Left renal cortex interstitium (tissue), 4 donors: ENCODE data around the gene SOCS2. TPM values are rescaled to one million over a fixed set of nuclear protein-coding genes. Genes with fewer than 3 reads are reported as not detected.
A peak's percentile ranks its signal among the peaks of the same experiment; 100 is the strongest.
"Not testable (repeated sequence)": the region's sequence is repeated elsewhere in the genome, so short reads cannot be mapped to it uniquely, and the experiment has no call there.

Experiments used
- DNase-seq, 4 donors: peaks; one replicate each; pipeline ENCODE4 v3.0.0-alpha.2; 2013; ENCODE audit warnings: low read depth in 4 of 4, low spot score in 2 of 4, missing footprints in 1 of 4
- polyA plus RNA-seq, 4 donors: library from polyadenylated mRNA; unstranded; fragments of 120-200 nt; gene quantifications; one replicate each; pipeline ENCODE4 v1.2.1, GENCODE V29; 2013; ENCODE audit not compliant: insufficient read length in 4 of 4

Gene SOCS2, protein sequence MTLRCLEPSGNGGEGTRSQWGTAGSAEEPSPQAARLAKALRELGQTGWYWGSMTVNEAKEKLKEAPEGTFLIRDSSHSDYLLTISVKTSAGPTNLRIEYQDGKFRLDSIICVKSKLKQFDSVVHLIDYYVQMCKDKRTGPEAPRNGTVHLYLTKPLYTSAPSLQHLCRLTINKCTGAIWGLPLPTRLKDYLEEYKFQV
- 10 to 100 TPM; 31.8 to 42.3 (median 33.3) TPM for polyA plus RNA-seq

DNA sequence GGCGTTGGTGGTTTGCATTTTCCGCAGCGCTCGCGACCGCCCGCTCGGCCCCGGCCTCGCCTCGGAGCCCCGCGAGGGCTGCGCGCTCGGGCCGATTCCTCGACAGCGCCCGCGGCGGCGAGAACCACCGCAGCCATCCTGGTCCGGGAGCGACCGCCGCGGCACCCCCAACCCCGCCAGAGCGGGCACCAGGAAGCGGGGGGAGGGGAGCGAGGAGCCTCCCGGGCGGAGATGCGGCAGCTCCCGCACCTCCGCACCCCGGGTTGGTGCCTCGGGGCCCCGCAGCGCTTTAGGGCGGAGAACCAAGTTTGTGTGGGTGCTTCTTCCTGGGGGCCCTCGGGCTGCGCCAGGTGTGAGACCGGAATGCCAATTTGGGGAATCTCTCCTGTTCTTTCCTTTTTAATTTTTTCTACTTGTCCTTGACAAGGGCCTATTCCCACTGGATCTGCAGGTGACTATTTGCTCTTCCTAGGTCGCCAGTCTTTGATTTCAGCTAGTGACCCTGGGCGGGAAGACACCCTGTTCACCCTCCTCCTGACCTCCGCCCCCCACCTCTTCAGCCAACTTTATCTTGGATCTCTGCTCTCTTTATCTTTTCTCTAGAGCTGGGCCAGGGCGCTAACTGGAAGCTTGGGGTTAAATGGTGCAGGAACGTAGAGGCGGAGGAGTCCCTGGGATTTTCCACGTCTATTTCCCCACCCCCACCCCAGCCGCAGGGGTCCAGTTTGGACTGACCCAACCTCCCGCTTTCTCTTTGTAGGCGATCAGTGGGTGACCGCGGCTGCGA lies at the start of gene SOCS2:
Gene SOCS2 (plus strand): TSS at position 751 of the 787 bp plus-strand sequence. CDS start 223 bp downstream, outside the sequence.
- DNase-seq, result no peak

DNA sequence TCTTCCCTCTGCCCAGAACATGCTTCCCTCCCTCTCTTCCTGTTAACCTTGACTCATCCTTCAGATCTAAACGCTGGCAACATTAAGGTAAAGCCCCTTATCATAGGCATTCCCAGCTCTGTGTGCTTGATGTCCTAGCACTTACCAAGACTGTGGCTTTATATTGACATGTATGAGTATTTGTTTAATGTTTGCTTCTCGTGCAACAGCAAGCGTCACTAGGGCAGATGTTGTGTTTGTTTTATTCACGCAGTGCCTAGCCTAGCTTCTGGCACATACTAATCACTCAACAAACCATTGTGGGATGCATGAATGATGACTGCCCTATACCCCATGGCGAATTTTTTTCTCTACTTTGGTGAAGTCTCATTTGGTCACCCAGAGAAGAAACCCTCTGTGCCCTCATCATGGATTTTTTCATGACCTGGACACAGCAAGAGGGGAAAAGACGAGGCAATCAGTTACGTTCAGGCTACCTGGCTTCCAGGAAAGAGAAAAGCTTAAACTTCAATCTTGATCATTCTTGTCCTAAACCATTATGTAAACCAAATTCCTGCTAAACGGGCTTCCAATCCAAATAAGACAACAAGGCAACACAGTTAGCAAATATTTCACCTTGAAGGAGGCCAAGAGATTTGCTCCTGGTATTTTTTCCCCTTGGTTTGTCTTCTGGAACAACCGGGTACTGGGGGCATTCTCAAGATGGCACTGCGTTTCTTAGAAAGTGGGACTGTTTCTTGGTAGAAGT lies 47.9 kb upstream of the SOCS2 start:
- DNase-seq, result no peak

DNA sequence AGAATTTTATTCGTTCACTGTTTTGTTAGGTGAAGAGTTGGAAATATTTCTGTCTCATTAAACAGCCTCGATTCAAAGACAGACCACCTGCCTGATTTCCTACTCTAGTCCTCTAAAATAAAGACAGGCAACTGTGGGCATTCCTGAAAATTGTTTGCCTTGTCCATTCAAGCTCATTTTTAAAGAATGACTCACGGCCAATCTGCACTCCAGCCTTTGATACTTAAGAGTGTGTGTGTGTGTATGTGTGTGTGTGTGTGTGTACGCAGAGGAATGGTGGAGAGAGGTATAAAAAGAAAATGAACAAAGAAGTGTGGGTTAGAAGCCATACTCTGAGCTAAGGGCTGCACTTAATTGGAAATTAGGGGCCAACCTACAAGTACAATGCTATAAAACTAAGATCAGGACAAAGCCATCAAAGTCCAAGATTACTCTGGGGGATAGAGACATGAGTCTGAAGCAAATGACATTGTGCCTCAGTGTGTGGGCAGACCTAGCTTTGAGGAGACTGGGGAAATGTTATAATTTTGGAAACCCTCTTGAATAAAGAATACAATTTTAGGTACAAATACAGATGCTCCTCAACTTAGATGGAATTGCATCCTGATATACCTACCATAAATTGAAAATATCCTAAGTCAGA lies 45.6 kb upstream of the SOCS2 start:
- no peak for DNase-seq

DNA sequence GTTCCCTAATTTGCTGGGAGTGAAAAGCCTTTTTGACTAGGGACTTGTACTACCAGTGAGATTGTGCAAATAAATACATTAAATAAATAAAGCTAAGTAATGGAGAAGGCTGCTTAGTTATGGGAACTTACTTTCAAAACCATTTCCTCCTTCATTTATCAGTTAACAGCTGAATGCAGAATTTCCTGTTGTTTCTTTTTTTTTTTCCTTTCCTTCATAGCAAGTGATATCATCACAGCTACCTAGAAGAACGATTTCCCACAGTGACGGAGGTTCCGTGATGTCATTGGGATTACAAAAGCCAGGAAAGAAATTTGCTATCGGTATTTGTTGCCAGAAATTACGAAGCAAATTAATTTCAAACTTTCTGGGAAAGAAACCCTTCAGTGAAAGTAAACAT lies 42.1 kb upstream of the SOCS2 start:
- DNase-seq, result no peak

DNA sequence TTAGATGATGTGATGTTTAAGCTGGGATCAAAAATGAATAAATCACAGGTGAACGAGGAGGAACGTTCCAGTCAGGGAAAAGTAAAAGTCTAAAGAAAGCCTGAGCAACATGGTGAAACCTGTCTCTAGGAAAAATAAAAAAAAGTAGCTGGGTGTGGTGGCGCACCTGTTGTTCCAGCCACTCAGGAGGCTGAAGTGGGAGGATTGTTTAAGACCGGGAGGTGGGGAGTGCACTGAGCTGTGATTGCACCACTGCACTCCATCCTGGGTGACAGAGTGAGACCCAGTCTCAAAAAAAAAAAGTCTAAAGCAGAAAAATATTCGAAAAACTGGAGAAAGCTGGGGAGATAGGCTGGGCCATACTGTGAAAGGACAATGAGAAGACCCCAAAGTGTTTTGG lies 39.2 kb upstream of the SOCS2 start:
- DNase-seq, result no peak

DNA sequence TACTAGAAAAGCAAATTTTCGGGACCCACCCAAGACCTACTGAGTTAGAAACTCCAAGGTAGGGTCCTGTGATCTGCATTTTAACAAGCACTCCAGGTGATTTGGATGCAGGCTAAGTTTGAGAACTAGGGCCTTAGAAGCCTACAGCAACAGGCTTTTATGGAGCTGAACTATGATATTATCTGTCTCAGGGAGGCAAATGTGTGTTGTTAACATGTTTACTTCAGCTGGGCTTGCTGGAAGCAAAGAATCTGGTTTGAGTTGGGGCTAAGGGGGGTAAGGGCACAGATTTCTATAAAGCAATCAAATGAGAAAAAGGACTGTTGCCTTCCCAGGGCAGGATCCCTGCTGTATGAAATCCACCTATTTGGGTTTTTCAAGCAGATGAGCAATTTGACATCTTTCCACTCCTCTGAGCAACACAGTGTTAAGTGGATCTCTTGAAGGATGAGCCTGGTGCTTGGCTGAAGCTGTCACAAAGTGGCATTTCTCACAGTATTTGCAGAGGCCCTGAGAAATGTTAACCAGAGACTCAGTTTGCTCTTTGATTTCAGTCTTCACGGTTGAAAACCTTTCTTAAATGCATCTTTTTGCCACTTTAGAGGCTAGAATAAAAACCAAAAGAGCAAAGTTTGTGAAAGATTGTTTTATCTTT lies 36.2 kb upstream of the SOCS2 start:
- DNase-seq, result no peak

DNA sequence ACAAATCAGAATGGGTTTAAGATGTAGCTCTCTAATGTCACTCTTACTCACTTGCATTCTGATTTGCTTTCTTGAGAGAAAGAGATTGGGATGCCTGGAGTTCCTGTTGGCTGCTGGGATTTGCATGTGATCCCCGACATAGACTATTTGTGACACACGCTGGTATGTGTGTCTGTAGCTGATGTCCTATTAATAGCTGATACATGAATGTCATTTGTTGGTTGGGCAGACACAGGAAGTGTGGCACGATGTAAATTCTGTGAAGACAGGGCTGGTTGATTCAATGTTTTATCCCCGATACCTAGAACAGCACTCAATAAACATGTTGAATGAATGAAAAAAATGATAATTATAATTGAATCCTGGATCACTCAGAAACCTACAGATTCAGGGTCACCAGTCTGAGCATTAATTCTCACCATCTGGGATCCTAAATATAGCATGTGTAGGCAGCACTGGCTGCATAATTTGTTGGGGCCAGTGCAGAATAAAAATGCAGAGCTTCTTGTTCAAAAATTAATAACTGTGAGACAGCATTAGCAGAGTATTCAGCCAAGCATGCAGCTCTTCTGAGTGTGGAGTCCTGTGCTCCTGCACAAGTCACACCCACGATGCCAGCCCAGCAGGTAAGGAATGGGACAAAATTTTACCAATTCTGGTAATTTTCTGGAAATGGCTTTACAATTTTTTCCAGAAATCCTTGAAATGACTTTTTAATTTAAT lies 35.5 kb upstream of the SOCS2 start:
- DNase-seq, result no peak

DNA sequence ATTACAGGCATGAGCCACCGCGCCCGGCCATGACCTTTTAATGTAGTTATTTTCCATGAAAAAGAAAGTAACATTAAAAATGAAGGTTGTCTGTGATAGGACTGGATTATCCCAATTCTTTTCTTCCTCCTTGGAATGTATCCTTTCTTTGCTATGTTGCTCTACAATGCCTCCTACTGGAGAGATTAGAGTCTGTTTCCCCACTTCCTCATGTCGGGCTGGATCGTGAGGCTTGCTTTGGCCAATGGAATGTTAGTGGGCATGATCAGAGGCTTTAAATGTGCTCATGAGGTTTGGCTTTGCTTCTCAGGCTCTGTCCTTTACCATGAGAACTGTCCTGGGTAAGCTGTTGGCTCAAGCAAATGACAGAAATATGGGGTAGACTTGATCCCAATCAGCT lies 34.7 kb upstream of the SOCS2 start:
- DNase-seq, result no peak

DNA sequence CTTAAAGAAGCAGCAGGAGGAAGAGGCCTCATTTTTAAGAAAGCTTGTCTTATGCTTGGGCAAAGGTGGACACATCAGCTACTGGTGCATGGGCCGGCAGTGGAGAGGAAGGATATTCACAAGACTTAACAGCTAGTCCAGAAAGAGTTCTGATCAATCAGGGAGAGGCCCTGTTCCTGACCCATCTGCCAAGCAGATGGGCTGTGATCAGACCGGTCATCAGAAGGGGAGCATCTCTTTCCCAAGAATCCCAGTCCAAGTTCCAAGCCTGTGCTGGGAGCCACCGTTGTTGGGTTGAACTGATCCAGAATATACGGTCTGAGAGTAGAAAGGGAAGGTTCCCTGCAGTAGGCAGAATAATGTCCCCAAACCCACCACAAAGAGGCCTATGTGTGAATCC lies 32.7 kb upstream of the SOCS2 start:
- DNase-seq, result no peak

DNA sequence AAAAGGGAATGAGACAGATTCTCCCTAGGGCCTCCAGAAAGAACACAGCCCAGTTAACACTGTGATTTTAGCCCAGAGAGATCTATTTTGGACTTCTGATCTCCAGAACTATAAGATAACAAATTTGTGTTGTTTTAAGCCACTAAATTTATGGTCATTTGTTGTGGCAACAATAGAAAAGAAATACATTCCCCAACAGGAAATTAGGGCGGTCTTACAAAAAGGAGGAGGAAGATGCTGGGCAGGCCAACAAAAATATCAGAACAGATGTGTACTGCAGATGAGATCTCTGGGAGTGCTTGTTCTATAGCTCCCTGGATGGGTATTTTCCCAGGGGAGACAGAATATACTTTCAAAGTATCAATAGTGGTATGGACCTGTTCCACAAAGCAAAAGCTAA lies 32.0 kb upstream of the SOCS2 start:
- peak in 1 of 4 donors; percentile 31 for DNase-seq

DNA sequence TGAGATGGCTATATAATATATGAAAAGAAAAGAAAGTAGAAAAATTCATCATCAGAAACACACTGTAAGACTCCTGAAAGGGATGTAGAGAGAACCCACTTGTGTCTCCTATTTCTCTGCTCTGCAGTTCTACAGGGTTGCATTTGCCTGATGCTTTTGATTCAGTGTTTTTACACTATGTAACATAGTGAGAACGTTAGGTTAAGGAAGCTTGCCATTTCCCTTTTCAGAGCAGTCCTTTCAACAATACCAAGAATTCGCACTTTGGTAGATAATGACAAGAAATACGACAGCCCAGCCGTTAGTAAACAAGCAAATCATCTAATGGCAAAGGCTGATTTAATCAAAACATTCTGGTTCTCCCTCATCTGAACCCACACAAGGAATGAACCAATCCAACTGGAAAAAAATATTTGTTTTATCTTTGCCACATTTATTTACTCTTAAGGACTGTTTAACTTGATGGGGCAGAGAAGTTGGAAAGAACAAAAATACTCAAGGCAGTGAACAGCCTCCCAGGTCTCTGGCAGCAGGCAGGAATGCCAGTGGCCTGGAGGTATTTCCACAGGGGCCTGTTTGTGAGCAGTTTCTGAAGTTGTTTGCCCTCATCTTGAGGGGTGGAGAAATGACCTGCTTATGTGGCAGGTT lies 30.8 kb upstream of the SOCS2 start:
- DNase-seq, result no peak

DNA sequence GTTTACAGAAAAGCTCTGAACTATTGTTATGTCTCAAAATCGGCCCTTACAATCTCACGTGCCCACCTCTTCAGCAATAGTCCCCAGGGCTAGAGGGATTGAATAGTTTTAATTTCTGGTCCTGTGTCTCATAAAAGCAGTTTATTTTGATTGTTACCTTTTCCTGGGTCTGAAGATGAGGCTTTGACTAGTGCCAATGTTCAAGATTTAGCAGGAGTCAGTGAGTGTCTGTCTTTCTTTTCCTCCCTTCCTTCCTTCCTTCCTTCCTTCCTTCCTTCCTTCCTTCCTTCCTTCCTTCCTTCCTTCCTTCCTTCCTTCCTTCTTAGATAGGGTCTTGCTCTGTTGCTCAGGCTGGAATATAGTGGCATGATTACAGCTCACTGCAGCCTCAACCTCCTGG lies 24.7 kb upstream of the SOCS2 start:
- DNase-seq, result no peak

DNA sequence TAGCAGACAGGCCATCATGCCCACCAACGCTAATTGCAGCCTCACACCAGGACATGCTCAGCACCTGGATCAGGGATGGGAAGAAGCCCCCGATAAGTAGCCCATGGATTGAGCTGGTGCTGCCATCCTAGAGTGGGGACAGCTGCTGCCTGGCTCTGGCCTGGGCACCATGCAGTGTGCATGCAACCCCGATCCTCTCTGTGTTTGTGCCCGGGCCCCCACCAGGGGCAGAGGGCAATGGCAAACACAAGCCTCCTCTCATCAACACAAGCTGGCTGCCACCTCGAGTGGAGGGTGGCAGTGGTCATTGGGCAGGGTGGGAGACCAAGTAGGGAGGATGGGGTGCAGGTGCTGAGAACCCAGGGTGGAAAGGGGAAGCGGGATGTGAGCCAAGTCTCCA lies 23.3 kb upstream of the SOCS2 start:
- no peak for DNase-seq

DNA sequence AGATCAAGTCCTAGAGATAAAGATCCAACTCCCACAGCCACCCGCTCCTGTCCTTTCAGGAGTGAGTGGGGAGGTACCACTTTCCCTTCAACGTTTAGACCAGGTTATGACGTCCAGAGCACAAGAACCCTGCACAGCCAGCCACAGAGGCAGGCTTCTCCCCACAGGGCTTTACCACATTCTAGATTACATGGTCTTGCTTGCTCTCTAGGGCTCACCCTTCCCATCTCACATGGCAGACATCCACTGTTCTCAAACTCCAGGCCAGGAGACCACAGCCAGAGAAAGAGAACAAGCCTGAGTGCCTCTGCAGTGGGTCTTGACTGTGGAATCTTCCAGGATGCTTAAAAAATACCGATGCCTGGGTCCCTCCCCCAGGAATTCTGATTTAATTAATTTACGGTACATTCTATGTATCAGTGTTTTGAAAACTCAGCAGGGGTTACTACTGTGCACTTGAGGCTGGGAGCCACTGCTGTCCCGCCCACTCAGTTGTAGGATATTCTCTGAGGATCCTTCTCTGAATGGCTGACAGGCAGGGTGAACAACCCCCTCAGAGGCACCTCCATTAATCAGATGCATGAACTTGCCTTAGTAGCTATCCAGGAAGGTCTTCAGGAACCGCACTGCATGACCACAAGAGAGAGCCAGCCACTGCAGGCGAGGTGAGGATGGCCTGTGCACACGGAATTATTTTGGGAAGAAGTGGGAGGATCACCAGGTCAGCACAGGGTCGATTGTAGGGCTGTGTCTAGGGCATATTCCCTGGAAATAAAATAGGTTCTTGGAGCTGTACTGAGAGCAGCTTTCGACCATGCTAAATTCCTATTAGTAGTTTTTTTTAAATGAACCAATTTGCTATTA lies 21.5 kb upstream of the SOCS2 start:
- DNase-seq, result no peak

DNA sequence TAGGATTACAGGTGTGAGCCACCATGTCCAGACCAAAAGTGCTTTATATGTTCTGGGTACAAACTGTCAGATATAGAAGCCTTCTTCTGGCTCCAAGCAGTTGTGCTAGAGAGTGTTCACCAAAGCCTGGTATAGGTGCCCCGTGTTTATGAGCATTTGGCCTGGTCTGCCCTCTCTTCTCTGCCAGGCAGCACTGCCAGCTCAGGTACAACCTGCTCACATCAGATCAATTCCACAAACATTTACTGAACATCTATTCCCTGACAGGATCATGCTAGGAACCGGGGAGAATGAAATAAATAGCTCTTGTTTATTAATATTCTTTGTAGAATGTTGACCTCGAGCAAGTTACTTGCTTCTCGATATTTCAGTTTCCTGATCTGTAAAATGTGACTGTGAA lies 20.0 kb upstream of the SOCS2 start:
- no peak for DNase-seq

DNA sequence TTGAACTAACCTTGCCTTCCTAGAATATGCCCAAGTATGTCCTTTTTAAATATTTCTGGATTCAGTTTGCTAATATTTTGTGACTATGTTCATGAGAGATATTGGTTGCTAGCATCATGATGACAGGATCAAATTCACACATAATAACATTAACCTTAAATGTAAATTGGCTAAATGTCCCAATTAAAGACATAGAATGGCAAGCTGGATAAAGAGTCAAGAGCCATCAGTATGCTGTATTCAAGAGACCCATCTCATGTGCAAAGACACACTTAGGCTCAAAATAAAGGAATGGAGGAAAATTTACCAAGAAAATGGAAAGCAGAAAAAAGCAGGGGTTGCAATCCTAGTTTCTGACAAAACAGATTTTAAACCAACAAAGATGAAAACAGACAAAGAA lies 14.6 kb upstream of the SOCS2 start:
- DNase-seq, result not testable (repeated sequence)

DNA sequence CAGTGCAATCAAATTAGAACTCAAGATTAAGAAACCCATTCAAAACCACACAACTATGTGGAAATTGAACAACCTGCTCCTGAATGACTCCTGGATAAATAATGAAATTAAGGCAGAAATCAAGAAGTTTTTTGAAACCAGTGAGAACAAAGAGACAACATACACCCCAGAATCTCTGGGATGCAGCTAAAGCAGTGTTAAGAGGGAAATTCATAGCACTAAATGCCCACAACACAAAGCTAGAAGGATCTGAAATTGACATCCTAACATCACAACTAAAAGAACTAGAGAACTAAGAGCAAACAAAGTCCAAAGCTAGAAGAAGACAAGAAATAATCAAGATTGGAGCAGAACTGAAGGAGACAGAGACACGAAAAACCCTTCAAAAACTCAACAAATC lies 13.8 kb upstream of the SOCS2 start:
- not testable (repeated sequence) for DNase-seq

DNA sequence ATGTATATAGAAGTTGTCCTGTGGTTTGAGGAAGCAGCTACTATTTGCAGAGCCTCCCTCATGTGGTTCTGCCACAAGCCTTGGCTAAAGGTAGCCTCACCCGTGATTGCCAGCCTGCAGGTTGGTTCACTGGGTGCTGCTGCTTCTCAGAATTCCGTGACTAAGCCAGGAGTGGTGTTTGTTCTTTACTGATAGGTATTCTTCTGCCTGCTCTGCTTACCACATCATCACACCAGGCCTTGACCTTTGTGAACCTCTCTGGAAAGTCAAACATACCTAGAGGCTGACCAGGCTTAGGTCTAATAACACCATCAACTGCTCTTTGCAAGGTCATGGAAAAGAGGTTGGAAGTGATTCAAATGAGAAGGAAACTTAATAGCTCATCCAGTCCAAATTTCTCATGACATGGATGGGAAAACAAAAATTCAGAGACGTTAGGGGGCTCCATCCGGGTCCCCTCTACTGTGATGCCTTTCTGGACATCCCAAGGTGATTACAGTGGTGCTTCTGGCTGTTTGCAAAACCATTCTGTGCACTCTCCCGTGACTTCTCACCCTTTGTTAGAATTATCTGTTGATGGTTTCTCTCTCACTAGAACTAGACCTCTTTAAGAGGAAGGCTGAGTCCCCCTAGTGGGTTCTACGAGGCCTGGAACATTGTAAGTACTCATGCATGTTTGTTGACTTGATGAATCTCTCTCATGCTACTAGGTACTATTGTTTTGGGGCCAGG lies 8.5 kb upstream of the SOCS2 start:
- no peak for DNase-seq
